Stomach smooth muscle (tissue), 2 donors: ENCODE results near the gene IL3.

Experiments
- H3K27ac ChIP-seq: one replicate; pipeline ENCODE4 v1.7.0; 2013; ENCODE audit warnings: mild to moderate bottlenecking, low read length, inconsistent platforms
- H3K27me3 ChIP-seq, 2 donors: one replicate each; pipeline ENCODE4 v1.7.0; 2013; ENCODE audit warnings: low read length in 2 of 2; ENCODE audit not compliant: insufficient read depth in 2 of 2, control insufficient read depth in 1 of 2
- H3K36me3 ChIP-seq, 2 donors: one replicate each; pipeline ENCODE4 v1.7.0; 2013; ENCODE audit warnings: low read length in 2 of 2; ENCODE audit not compliant: control insufficient read depth in 2 of 2, insufficient read depth in 2 of 2
- H3K4me1 ChIP-seq: one replicate; pipeline ENCODE4 v1.7.0; 2013; ENCODE audit warnings: low read length; ENCODE audit not compliant: control insufficient read depth, insufficient read depth
- H3K4me3 ChIP-seq, 2 donors: one replicate each; pipeline ENCODE4 v1.7.0; 2013; ENCODE audit warnings: low read length in 2 of 2
- H3K9ac ChIP-seq, 2 donors: one replicate each; pipeline ENCODE4 v1.7.0; 2013; ENCODE audit warnings: low read length in 2 of 2, mild to moderate bottlenecking in 1 of 2
- H3K9me3 ChIP-seq, 2 donors: one replicate each; pipeline ENCODE4 v1.7.0; 2013; ENCODE audit warnings: low read length in 2 of 2; ENCODE audit not compliant: control insufficient read depth in 2 of 2
- donor health status: healthy.
- donor health status: Pancreatic carcinoma.

The IL3 gene

GRCh38 chr5:132058646-132059042 lies 1.8 kb upstream of the IL3 start:
- Histone ChIP-seq H3K9me3 (no peaks in the 10 kb centered on the region), H3K27me3 (no peaks in the 10 kb centered on the region)

DNA sequence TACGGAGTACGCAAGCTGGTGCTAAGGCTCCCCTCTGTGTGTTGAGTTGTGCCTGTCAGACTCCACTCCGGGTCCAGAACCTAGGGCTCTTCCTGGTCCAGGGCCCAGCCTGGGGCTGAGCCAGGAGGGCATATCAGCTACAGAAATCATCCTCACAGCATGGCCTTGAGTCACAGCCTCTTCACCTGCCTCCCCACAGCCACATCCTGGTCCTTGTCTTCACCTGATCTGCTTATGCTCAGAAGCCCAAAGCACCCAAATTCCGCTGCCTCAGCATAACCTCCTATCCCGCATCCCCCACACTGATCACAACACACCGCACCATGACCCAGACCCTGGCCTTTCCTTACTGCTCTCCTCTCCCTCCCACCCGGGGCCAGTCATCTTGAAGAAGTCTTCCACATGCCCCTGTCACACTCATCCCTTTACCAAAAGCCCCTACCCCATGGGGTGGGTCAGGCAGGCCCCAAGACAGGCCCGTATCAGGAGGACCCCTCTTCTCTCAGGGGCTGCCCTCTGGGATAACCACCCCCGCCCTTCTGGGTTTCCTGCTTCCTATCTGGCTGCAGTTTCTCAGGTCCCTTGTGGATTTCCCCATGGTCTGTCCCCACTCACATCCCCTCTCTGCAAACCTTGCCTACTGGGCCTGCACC lies 1.3 kb upstream of the IL3 start:
- Histone ChIP-seq H3K27me3 (no peaks in the 10 kb centered on the region), H3K4me3 (no peak overlapping the region), H3K27ac (no peak overlapping the region), H3K9me3 (no peaks in the 10 kb centered on the region), H3K9ac (no peak overlapping the region), H3K36me3 (no peaks in the 10 kb centered on the region), H3K4me1 (no peaks in the 10 kb centered on the region)

More at GRCh38 chr5:132058646-132059042, 1.8 kb upstream of the IL3 start:
- no peak overlapping the region for H3K9ac ChIP-seq
- H3K27ac ChIP-seq: no peak overlapping the region
- no peaks in the 10 kb centered on the region for H3K36me3 ChIP-seq
- H3K4me3 ChIP-seq: no peak overlapping the region
- H3K4me1 ChIP-seq: no peaks in the 10 kb centered on the region

DNA sequence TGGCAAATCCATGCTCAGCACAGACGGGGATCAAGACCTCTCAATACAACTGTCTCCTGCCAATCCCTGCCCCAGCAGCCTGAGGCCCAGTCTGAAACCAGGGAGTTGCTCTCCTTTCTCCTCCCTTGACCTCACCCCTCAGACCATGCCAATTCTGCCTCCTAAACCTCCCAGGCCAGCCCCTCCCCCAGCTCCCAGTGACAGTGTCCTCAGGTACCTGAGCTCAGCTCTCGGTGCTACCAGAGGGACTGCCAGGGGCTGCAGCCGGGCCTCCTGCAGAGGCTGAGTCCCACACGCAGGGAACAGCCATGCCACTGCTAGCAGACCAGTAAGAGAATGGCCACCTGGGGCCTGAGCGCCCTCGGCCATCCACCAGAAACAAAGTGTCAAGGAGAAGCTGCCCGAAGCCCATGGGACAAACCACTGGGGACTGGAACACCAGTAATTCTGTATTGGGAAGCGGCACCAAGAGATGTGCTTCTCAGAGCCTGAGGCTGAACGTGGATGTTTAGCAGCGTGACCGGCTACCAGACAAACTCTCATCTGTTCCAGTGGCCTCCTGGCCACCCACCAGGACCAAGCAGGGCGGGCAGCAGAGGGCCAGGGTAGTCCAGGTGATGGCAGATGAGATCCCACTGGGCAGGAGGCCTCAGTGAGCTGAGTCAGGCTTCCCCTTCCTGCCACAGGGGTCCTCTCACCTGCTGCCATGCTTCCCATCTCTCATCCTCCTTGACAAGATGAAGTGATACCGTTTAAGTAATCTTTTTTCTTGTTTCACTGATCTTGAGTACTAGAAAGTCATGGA lies 557 bp upstream of the IL3 start:
- Histone ChIP-seq H3K4me1 (no peaks in the 10 kb centered on the region), H3K9me3 (no peaks in the 10 kb centered on the region), H3K27me3 (no peaks in the 10 kb centered on the region), H3K9ac (no peak overlapping the region), H3K27ac (no peak overlapping the region), H3K4me3 (no peak overlapping the region), H3K36me3 (no peaks in the 10 kb centered on the region)

DNA sequence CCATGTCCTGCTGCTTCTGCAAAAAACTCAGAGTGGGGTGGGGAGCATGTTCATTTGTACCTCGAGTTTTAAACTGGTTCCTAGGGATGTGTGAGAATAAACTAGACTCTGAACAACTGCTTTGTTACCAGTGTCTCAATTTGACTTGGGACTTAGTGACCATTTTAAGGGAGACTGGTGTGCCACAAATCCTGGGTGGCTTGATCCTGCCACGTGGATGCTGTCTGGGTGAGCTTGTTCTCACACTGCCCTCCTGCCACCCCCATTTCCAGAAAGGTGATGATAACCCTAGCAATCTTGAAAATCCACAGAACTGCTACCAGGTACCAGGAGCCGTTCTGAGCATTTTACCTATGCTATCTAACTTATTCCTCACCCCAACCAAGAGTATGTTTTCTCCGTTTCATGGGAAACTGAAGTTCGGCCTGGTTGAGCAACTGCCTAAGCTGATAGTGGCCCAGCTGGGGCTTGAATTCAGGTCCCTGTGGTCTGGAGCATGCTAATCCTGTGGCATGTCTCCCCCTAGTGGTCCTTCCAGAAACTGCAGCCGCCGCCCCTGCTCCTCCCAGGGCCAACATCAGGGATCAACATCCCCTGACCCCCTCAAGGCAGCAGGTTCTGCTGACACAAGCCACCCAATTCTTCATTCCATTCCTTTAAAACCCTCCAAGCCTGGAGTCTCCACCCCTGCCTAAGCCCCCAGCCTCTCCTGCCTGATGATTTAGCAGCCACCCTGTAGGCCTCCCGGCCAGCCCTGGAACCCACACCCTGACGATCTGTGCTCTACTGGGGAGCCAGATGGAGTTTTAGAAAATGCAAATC lies 2.8 kb downstream of the IL3 start:
- H3K4me3 ChIP-seq: no peak overlapping the region
- no peaks in the 10 kb centered on the region for H3K27me3 ChIP-seq
- no peaks in the 10 kb centered on the region for H3K4me1 ChIP-seq
- no peak overlapping the region for H3K9ac ChIP-seq
- no peaks in the 10 kb centered on the region for H3K36me3 ChIP-seq
- no peak overlapping the region for H3K27ac ChIP-seq
- no peaks in the 10 kb centered on the region for H3K9me3 ChIP-seq

- Histone ChIP-seq H3K27ac (no peak overlapping the region), H3K4me1 (no peaks in the 10 kb centered on the region), H3K27me3 (no peaks in the 10 kb centered on the region), H3K9me3 (no peaks in the 10 kb centered on the region), H3K36me3 (no peaks in the 10 kb centered on the region), H3K9ac (no peak overlapping the region), H3K4me3 (no peak overlapping the region)
Measured at GRCh38 chr5:132064140-132064539, 3.7 kb downstream of the IL3 start.

- no peak overlapping the region for H3K27ac ChIP-seq
- H3K9me3 ChIP-seq: no peaks in the 10 kb centered on the region
- H3K4me1 ChIP-seq: no peaks in the 10 kb centered on the region
- H3K27me3 ChIP-seq: no peaks in the 10 kb centered on the region
- H3K4me3 ChIP-seq: no peak overlapping the region
- H3K9ac ChIP-seq: no peak overlapping the region
- no peaks in the 10 kb centered on the region for H3K36me3 ChIP-seq
Measured at GRCh38 chr5:132064738-132065331, 4.4 kb downstream of the IL3 start.

GRCh38 chr5:132065351-132065937 lies 5.0 kb downstream of the IL3 start:
- no peak overlapping the region for H3K9ac ChIP-seq
- no peaks in the 10 kb centered on the region for H3K36me3 ChIP-seq
- no peaks in the 10 kb centered on the region for H3K27me3 ChIP-seq
- H3K4me1 ChIP-seq: no peaks in the 10 kb centered on the region
- H3K27ac ChIP-seq: no peak overlapping the region
- no peaks in the 10 kb centered on the region for H3K9me3 ChIP-seq
- no peak overlapping the region for H3K4me3 ChIP-seq

- H3K4me3 ChIP-seq: no peak overlapping the region
- no peaks in the 10 kb centered on the region for H3K9me3 ChIP-seq
- H3K9ac ChIP-seq: no peak overlapping the region
- no peak overlapping the region for H3K27ac ChIP-seq
- H3K27me3 ChIP-seq: no peaks in the 10 kb centered on the region
- no peaks in the 10 kb centered on the region for H3K36me3 ChIP-seq
- no peaks in the 10 kb centered on the region for H3K4me1 ChIP-seq
Measured at GRCh38 chr5:132065951-132066701, 5.7 kb downstream of the IL3 start.

DNA sequence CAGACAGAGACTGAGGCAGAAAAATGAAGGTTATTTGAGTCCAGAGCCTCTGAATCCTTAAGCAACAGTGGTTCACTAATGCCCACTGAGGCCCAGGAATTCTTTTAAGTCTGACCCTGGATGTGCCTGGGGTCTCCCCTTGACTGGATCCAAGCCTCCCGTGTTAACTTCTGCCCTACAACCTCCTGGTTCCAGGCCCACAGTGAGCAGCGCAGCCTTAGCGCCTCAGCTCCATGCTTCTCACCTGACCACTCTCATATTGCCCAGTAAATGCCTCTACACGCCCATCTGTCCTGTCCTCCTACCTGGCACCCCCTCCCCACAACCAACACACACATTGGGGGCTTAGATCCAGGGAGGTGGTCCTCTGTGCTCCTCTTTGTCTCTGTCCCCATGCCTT lies 6.4 kb downstream of the IL3 start:
- no peaks in the 10 kb centered on the region for H3K9me3 ChIP-seq
- no peaks in the 10 kb centered on the region for H3K27me3 ChIP-seq
- H3K4me3 ChIP-seq: no peak overlapping the region
- no peaks in the 10 kb centered on the region for H3K36me3 ChIP-seq
- no peak overlapping the region for H3K27ac ChIP-seq
- H3K9ac ChIP-seq: no peak overlapping the region
- H3K4me1 ChIP-seq: no peaks in the 10 kb centered on the region

DNA sequence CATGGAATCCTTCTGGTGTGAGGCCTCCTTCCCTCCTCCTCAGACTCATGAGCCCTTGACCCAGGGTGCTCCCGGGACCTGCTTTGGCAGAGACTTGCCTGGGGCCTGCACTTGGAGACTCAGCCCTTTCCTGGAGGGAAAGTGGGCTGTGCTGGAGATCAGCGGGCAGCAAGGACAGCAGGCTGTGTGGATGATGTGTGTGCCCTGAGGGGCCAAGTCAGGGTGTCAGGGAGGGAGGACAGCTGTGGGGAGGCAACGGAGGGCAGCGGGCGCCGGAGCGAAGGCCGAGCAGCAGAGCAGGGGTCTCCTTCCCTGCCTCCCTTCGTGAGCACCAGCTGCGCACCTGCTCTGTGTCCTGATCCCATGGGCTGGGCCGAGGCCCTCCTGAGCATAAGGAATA lies 7.0 kb downstream of the IL3 start:
- H3K27ac ChIP-seq: no peak overlapping the region
- no peaks in the 10 kb centered on the region for H3K36me3 ChIP-seq
- H3K9me3 ChIP-seq: no peaks in the 10 kb centered on the region
- H3K27me3 ChIP-seq: no peaks in the 10 kb centered on the region
- no peak overlapping the region for H3K4me3 ChIP-seq
- H3K4me1 ChIP-seq: no peaks in the 10 kb centered on the region
- H3K9ac ChIP-seq: no peak overlapping the region
